Measurements from ENCODE around the gene ZNF304. TPM values are rescaled to one million over a fixed set of nuclear protein-coding genes. Genes with fewer than 3 reads are reported as not detected.

The ZNF304 gene
- 10 to 100 TPM in 2 of 4 donors, 1 to 10 TPM in 2; 4.1 to 25.0 (median 8.3) TPM for total RNA-seq

- H3K4me1 ChIP-seq = peaks cover 0 to 4% of the 10 kb centered on the region in 2 donors
- peaks cover 0 to 40% of the 10 kb centered on the region in 2 donors for H3K9me3 ChIP-seq
- DNase-seq = peak; percentile 86 to 88
- peak within 1 kb of the TSS; percentile 66 to 77 for H3K4me3 ChIP-seq
- TF ChIP-seq POLR2A (IDR thresholded peaks at IDR 0.05) = peak in 1 of 2 donors; percentile 5
- TF ChIP-seq, protein P1, sequence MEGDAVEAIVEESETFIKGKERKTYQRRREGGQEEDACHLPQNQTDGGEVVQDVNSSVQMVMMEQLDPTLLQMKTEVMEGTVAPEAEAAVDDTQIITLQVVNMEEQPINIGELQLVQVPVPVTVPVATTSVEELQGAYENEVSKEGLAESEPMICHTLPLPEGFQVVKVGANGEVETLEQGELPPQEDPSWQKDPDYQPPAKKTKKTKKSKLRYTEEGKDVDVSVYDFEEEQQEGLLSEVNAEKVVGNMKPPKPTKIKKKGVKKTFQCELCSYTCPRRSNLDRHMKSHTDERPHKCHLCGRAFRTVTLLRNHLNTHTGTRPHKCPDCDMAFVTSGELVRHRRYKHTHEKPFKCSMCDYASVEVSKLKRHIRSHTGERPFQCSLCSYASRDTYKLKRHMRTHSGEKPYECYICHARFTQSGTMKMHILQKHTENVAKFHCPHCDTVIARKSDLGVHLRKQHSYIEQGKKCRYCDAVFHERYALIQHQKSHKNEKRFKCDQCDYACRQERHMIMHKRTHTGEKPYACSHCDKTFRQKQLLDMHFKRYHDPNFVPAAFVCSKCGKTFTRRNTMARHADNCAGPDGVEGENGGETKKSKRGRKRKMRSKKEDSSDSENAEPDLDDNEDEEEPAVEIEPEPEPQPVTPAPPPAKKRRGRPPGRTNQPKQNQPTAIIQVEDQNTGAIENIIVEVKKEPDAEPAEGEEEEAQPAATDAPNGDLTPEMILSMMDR (IDR thresholded peaks at IDR 0.05) = no peak
- intact Hi-C loops (cut with DNase I; ENCODE audit: low total_unique reads) = no loop called here
- H3K36me3 ChIP-seq = no peaks in the 10 kb centered on the region
- peak within 1 kb of the TSS; percentile 32 to 37 for H3K27ac ChIP-seq
- H3K27me3 ChIP-seq = no peaks in the 10 kb centered on the region
Observed at GRCh38 chr19:57350877-57351805, at the start of gene ZNF304. Gene ZNF304 (plus strand): TSS chr19:57351271. CDS start chr19:57351665, 394 bp downstream.

DNA sequence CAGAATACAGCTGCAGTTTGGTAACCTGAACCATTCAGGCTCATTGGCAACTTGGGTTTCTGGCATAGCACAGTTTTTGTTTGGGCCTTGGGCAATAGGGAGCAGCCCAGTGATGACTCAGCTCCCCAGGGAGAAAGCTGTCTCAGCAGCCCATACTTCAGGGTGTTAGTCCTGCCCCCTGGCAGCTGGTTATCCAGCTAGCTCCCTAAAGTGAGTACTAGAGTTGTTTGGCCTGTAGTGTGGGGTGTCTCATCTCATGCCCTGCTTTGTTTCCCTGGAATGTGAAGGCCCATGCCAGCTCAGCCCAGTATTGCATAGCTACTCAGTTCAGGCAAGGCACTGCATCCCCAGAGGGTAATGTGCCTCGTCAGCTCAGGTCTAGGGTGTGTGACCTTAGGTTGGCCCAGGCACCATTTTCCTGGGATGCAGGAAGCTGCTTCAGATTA is 49.0 kb upstream of the ZNF304 start:
- peaks cover 0 to 41% of the 10 kb centered on the region in 2 donors for H3K9me3 ChIP-seq
- H3K36me3 ChIP-seq = no peaks in the 10 kb centered on the region
- H3K27ac ChIP-seq = no peak overlapping the region
- no peaks in the 10 kb centered on the region for H3K27me3 ChIP-seq
- H3K4me1 ChIP-seq = no peaks in the 10 kb centered on the region
- intact Hi-C loops (cut with DNase I; ENCODE audit: low total_unique reads) = no loop called here
- no peak overlapping the region for H3K4me3 ChIP-seq
- DNase-seq = no peak
- TF ChIP-seq POLR2A (IDR thresholded peaks at IDR 0.05) = no peak
- TF ChIP-seq, protein P1 (IDR thresholded peaks at IDR 0.05) = no peak

DNA sequence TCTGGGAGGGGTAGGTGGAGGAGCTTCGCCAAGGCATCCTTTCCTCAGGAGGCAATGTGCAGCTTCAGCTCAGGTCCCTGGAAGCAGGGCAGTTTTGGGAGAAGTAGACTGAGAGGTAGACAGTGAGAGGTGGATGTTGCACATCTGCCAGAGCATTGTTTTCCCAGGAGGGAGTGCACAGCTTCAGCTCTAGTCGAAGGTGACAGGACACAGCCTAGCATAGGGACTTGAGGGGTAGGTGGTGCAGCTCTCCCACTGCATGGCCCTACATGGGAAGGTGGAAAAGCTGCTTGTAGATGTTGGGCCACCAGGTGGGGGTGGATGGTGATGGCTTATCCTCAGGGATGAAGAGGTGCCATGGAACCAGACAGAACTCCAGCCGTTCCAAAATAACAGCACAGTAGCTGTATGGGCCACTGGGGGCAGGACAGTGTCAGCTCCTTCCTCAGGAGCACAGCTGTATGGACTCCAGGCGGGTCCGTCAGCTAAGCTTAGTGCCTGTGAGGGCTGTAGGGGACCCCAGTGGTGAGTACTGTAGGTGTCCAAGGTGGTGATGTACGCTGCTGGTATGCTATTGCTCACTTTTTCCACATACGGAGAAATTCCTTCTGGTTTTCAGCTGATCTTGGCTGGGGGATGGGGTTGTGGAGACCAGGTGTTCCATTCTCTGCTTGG is 48.2 kb upstream of the ZNF304 start:
- DNase-seq = no peak
- Histone ChIP-seq H3K27me3 (no peaks in the 10 kb centered on the region), H3K36me3 (no peaks in the 10 kb centered on the region), H3K4me3 (no peak overlapping the region), H3K9me3 (peaks cover 0 to 41% of the 10 kb centered on the region in 2 donors), H3K27ac (no peak overlapping the region), H3K4me1 (no peaks in the 10 kb centered on the region)
- intact Hi-C loops (cut with DNase I; ENCODE audit: low total_unique reads) = no loop called here
- no peak for TF ChIP-seq POLR2A (IDR thresholded peaks at IDR 0.05)
- TF ChIP-seq, protein P1 (IDR thresholded peaks at IDR 0.05) = no peak

GRCh38 chr19:57305056-57305455 is 46.0 kb upstream of the ZNF304 start:
- Histone ChIP-seq H3K36me3 (no peaks in the 10 kb centered on the region), H3K9me3 (peaks cover 0 to 25% of the 10 kb centered on the region in 2 donors), H3K4me3 (no peak overlapping the region), H3K4me1 (no peaks in the 10 kb centered on the region), H3K27me3 (no peaks in the 10 kb centered on the region), H3K27ac (no peak overlapping the region)
- no peak for DNase-seq
- TF ChIP-seq, protein P1 (IDR thresholded peaks at IDR 0.05) = no peak
- no peak for TF ChIP-seq POLR2A (IDR thresholded peaks at IDR 0.05)
- intact Hi-C loops (cut with DNase I; ENCODE audit: low total_unique reads) = no loop called here
